DOHH2 (cell line): ENCODE data around the gene XYLT2.

ENCODE experiments used
- H3F3A ChIP-seq: fragments of 200-600 bp; sonication (generic), shearing (Covaris generic); 2 replicates; pipeline ENCODE4 v1.6.0; 2016; ENCODE audit warnings: antibody characterized with exemption, mild to moderate bottlenecking; ENCODE audit not compliant: control insufficient read depth, insufficient read depth
- H3K27ac ChIP-seq: fragments of 200-600 bp; sonication (generic); 2 replicates; pipeline ENCODE4 v1.5.1; 2014; ENCODE audit warnings: low read depth, mild to moderate bottlenecking, low read length, moderate library complexity
- H3K27me3 ChIP-seq: fragments of 200-600 bp; sonication (generic); 2 replicates; pipeline ENCODE4 v1.6.1; 2014; ENCODE audit warnings: mild to moderate bottlenecking, low read length, mixed read lengths; ENCODE audit not compliant: control insufficient read depth
- H3K36me3 ChIP-seq: fragments of 200-600 bp; sonication (generic); 2 replicates; pipeline ENCODE4 v1.6.1; 2014; ENCODE audit warnings: mild to moderate bottlenecking, low read length, moderate library complexity, mixed read lengths; ENCODE audit not compliant: control insufficient read depth
- H3K4me1 ChIP-seq: fragments of 200-600 bp; sonication (generic); 2 replicates; pipeline ENCODE4 v1.6.1; 2014; ENCODE audit warnings: mild to moderate bottlenecking, low read length, mixed read lengths; ENCODE audit not compliant: control insufficient read depth
- H3K4me2 ChIP-seq: fragments of 200-600 bp; sonication (generic); 2 replicates; pipeline ENCODE4 v1.6.0; 2014; ENCODE audit warnings: mild to moderate bottlenecking, low read length, moderate library complexity
- H3K4me3 ChIP-seq: fragments of 200-600 bp; sonication (generic); 2 replicates; pipeline ENCODE4 v1.5.1; 2014; ENCODE audit warnings: mild to moderate bottlenecking, low read length, mixed read lengths
- H3K79me2 ChIP-seq: fragments of 200-600 bp; sonication (generic); 2 replicates; pipeline ENCODE4 v1.6.1; 2014; ENCODE audit warnings: mild to moderate bottlenecking, low read length, mixed read lengths; ENCODE audit not compliant: control insufficient read depth
- H3K9me2 ChIP-seq: fragments of 200-600 bp; sonication (generic); replicated peaks from 2 replicates; pipeline ENCODE4 v1.6.1; 2014; ENCODE audit warnings: mild to moderate bottlenecking, low read length, mixed read lengths; ENCODE audit not compliant: control insufficient read depth
- H3K9me3 ChIP-seq: fragments of 200-600 bp; sonication (generic); 2 replicates; pipeline ENCODE4 v1.6.1; 2014; ENCODE audit warnings: antibody characterized with exemption, low read length, mixed read lengths; ENCODE audit not compliant: control insufficient read depth, insufficient read depth
- H4K20me1 ChIP-seq: fragments of 200-600 bp; sonication (generic); 2 replicates; pipeline ENCODE4 v1.6.0; 2014; ENCODE audit warnings: low read depth, mild to moderate bottlenecking, antibody characterized with exemption, low read length, moderate library complexity; ENCODE audit not compliant: control insufficient read depth, insufficient read depth
- EZH2phosphoT487 ChIP-seq: fragments of 200-600 bp; sonication (generic); IDR thresholded peaks from 2 replicates; pipeline ENCODE4 v1.6.1; 2017; ENCODE audit warnings: borderline replicate concordance, mild to moderate bottlenecking, antibody characterized with exemption, low read length, moderate library complexity, mixed read lengths
- TF ChIP-seq, protein P1 (sequence below): fragments of 200-600 bp; sonication (generic); IDR thresholded peaks from one replicate; pipeline ENCODE4 v1.5.1; 2014; ENCODE audit warnings: antibody characterized with exemption, mild to moderate bottlenecking, low read depth, low read length; ENCODE audit not compliant: poor library complexity, severe bottlenecking

Gene XYLT2

DNA sequence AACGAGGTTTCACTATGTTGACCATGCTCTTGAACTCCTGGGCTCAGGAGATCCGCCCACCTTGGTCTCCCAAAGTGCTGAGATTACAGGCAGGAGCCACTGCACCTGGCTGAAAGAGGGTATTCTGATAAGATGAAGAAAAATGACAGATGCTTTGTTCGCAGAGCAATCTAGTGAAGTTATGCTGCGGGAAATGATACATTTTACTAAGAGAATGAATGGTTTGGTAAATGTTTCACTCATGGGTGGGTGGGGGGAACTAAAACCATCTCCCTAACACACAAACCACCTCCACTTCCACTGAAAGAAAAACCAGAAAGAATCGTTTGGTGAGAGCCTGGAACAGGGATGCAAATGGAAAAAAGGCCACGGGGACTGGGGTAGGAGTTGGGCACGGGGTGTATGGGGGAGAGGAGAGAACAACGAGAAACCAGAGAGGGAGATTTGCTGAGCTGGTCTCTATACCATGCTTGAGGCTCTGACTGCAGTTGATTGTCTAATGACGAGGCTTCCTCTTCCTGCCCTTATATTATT is 19.0 kb upstream of the XYLT2 start:
- no peak overlapping the region for H3K4me2 ChIP-seq
- no peaks in the 10 kb centered on the region for H3K36me3 ChIP-seq
- peaks cover 10% of the 10 kb centered on the region for H3K27me3 ChIP-seq
- H3K27ac ChIP-seq, result no peak overlapping the region
- H4K20me1 ChIP-seq, result no peaks in the 10 kb centered on the region
- no peak overlapping the region for H3K4me3 ChIP-seq
- H3K9me3 ChIP-seq, result no peaks in the 10 kb centered on the region
- no peaks in the 10 kb centered on the region for H3F3A ChIP-seq
- no peak for TF ChIP-seq EZH2phosphoT487
- TF ChIP-seq, protein P1, sequence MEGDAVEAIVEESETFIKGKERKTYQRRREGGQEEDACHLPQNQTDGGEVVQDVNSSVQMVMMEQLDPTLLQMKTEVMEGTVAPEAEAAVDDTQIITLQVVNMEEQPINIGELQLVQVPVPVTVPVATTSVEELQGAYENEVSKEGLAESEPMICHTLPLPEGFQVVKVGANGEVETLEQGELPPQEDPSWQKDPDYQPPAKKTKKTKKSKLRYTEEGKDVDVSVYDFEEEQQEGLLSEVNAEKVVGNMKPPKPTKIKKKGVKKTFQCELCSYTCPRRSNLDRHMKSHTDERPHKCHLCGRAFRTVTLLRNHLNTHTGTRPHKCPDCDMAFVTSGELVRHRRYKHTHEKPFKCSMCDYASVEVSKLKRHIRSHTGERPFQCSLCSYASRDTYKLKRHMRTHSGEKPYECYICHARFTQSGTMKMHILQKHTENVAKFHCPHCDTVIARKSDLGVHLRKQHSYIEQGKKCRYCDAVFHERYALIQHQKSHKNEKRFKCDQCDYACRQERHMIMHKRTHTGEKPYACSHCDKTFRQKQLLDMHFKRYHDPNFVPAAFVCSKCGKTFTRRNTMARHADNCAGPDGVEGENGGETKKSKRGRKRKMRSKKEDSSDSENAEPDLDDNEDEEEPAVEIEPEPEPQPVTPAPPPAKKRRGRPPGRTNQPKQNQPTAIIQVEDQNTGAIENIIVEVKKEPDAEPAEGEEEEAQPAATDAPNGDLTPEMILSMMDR, result no peak
- no peaks in the 10 kb centered on the region for H3K9me2 ChIP-seq
- peaks cover 2% of the 10 kb centered on the region; the same call in 1 of the 2 replicates for H3K4me1 ChIP-seq
- no peaks in the 10 kb centered on the region for H3K79me2 ChIP-seq

- Histone ChIP-seq H3K4me3 (no peak overlapping the region), H3K4me2 (no peak overlapping the region), H3K27me3 (peaks cover 14% of the 10 kb centered on the region), H4K20me1 (no peaks in the 10 kb centered on the region), H3K36me3 (no peaks in the 10 kb centered on the region), H3F3A (no peaks in the 10 kb centered on the region), H3K9me2 (no peaks in the 10 kb centered on the region), H3K27ac (no peak overlapping the region), H3K9me3 (no peaks in the 10 kb centered on the region), H3K79me2 (no peaks in the 10 kb centered on the region), H3K4me1 (peaks cover 2% of the 10 kb centered on the region; the same call in 1 of the 2 replicates)
- TF ChIP-seq, protein P1, result no peak
- TF ChIP-seq EZH2phosphoT487, result no peak
Observed at GRCh38 chr17:50328363-50329325, 17.3 kb upstream of the XYLT2 start.

- H3F3A ChIP-seq, result no peaks in the 10 kb centered on the region
- H4K20me1 ChIP-seq, result no peaks in the 10 kb centered on the region
- peaks cover 12% of the 10 kb centered on the region for H3K27me3 ChIP-seq
- H3K9me3 ChIP-seq, result no peaks in the 10 kb centered on the region
- no peaks in the 10 kb centered on the region for H3K9me2 ChIP-seq
- H3K4me3 ChIP-seq, result no peak overlapping the region
- peaks cover 2% of the 10 kb centered on the region; the same call in 1 of the 2 replicates for H3K4me1 ChIP-seq
- no peak overlapping the region for H3K27ac ChIP-seq
- no peaks in the 10 kb centered on the region for H3K79me2 ChIP-seq
- no peak overlapping the region for H3K4me2 ChIP-seq
- no peaks in the 10 kb centered on the region for H3K36me3 ChIP-seq
- TF ChIP-seq, protein P1, result no peak
- no peak for TF ChIP-seq EZH2phosphoT487
Observed at GRCh38 chr17:50329716-50330115, 16.2 kb upstream of the XYLT2 start.
